LoVo (cell line): ENCODE results near the gene SLC15A2.

Experiments used
- DNase-seq: peaks from one replicate; pipeline ENCODE4 v3.0.0-alpha.2; 2016; ENCODE audit warnings: low spot score

Gene SLC15A2

DNA sequence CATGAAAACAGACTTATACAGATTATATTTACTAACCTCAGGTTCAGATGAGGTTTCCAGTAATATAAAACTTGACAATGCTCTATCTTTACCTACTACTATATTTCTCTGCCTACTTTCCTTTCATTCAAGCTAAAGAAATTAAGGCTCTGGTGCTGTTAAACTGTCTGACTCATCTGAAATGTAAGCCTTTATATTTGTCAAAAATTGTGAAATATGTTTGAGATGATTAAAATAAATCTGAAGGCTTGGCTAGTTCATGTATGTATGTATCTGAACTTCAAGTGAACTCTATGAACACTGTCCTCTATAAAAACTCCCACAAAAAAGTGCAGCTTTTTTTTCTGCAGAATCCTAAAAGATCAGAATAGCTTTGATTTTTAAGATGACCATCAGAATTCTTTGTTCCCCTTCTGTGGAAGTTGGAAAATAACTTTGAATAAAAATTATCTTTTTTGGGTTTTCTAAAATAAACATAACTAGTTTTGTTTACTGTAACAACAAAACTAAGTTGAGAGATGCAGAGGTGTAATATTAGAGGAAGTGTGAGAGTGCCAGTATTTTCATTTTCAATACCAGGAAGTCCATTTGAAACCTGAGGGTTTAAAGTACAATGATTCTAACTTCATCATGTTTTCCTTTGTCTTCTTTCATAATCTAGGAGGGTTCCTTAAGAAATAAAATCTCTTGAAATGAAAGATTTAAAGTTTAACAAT is 85.7 kb downstream of the SLC15A2 start:
- DNase-seq, result no peak

DNA sequence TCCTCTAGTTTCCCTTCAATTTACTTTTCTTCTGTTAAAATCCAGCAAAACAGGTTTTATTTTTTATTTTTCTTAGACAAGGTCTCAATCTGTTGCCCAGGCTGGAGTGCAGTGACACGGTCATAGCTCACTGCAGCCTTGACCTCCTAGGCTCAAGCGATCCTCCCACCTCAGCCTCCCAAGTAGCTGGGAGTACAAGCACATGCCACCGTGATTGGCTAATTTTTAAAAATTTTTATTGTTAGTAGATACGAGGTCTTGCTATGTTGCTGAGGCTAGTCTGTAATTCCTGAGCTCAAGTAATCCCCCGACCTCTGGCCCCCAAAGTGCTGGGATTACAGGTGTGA is 86.2 kb downstream of the SLC15A2 start:
- DNase-seq, result no peak

DNA sequence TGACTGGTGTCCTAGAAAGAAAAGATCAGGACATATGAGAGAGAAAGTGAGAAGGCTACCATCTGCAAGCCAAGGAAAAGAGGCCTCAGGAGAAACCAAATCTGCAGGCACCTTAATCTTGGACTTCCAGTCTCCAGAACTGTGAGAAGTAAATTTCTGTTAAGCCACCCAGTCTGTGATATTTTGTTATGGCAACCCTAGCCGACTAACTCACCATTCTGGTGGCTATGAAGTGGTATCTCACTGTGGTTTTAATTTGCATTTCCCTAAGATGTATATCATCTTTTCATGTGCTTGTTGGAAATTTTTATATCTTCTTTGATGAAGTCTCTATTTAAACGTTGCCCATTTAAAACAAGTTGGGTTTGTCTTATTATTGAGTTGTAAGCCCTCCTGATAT is 87.3 kb downstream of the SLC15A2 start:
- no peak for DNase-seq

DNA sequence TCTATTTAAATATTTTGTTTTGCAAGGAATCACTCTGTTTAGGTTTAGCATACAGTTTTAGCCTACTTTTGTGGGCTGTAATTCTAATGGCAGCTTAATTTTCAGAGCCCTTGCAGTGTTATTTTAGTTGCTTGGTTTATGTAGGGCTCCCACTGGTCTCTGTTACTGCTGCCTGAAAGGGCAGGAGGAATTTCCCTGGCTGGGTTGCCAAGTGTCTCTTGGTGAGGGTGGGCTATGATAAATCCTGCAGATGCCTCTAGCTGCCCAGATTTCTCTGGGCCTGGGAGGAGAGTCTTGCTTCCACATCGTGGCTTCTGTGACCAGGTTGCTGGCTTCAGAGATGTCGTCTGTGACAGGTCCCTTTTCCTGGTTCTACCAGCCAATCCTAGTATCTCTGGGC is 91.6 kb downstream of the SLC15A2 start:
- no peak for DNase-seq

DNA sequence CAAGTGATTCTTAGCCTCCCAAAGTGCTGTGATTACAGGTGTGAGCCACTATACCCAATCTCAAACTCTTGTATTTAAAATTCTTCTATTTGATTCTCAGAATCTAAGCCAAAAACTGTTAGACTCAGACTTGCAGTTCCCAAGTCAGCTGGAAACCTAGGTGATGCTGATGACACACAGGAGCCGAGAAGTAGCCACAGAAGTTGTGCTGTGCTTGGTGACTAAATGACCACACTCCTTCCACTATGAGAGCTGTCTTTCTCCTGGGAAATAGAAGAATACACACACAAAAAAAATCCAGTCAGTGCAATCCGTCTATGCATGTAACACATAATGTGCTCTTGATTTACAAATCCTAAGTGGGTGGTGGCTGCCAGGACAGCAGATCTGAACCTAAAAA is 93.9 kb downstream of the SLC15A2 start:
- no peak for DNase-seq

DNA sequence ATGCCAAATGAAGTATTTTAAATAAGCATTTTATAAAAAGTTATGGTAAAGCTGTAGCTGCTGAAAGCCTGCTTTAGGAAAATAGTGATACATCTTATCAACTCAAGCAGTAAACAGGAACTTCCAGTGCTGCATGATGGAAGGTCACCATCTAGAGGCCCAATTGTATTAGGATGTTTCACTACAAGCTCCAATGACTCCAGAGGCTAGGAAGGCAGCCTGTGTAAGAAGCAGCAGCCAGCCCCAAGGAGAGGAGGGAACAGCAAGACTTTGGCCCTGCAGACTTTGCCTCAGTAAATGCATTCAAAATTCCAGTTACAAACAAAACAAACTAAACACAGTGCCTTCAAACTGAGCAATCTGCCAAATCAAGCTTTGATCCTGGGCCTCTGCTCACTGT is 95.7 kb downstream of the SLC15A2 start:
- DNase-seq, result no peak

DNA sequence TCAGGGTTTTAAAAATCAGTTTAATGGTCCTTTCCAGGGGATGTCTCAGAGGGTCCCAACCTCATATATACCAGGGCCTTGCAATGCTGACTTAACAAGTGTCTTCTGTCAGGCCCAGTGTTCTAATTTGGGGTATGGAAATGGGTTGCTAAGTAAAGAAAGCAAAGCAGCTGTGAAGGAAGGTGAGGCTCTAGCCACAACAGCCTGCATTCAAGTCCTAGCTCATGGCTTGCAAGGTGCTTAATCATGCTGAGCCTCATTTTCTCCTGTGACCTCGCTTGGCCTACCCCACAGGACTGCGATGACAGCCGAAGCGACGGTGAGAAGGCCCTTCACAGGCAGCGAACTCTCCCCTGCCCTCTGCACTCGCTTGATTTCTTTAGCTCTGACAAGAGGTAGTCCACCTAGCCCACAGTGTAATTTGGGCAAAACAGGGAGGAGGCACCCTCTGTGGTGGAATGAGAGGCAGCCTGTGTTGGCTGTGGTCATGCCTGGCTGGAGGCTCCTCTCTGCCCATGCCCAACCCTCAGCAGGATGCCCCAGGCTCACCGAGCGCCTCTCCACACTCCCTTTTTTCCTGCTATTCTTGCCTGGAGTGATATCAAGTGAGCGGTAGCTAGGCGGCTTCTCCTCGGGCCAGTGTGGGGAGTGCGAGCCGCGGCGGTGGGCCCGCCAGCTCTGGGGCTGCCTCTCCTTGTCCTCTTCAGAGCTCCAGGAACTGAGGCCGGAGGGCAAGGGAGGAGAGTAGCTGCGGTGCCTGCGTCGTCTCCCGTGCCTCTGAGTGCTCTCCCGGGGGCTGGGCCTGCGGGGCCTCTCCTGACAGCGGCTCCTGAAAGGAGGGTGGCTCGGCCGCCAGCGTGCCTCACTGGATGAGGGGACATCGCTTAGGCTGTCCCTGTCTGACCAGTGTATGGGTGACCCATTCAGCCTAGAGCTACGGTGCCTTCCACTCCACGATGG is 98.7 kb downstream of the SLC15A2 start:
- no peak for DNase-seq
